Ureter (tissue), 1 donor: ENCODE measurements around the gene FCRL6. TPM values are rescaled to one million over a fixed set of nuclear protein-coding genes. Genes with fewer than 3 reads are reported as not detected.

Experiments
- DNase-seq: peaks from one replicate; pipeline ENCODE4 v3.0.0-alpha.2; 2020; ENCODE audit warnings: low spot score
- total RNA-seq: library from RNA; stranded (reverse); gene quantifications from one replicate; pipeline ENCODE4 v1.2.4, GENCODE V29; 2023
- donor health status: DM: yes; HTN: yes; CAD: no.

The FCRL6 gene
- total RNA-seq, 1 donor from 2014 or later, result 0.49 TPM

GRCh38 chr1:159799446-159799985 lies 2.6 kb upstream of the FCRL6 start:
- no peak for DNase-seq

- DNase-seq, result no peak
Observed at GRCh38 chr1:159800177-159800930, 1.8 kb upstream of the FCRL6 start.

GRCh38 chr1:159803956-159804689 lies 2.0 kb downstream of the FCRL6 start:
- no peak for DNase-seq

GRCh38 chr1:159804924-159805323 lies 2.8 kb downstream of the FCRL6 start:
- DNase-seq, result no peak

GRCh38 chr1:159815926-159816325 lies 13.8 kb downstream of the FCRL6 start:
- DNase-seq, result no peak

- DNase-seq, result no peak
Observed at GRCh38 chr1:159817276-159818041, 15.3 kb downstream of the FCRL6 start.

- no peak for DNase-seq
Observed at GRCh38 chr1:159821171-159821867, 19.2 kb downstream of the FCRL6 start.

GRCh38 chr1:159823406-159823805 lies 21.2 kb downstream of the FCRL6 start:
- no peak for DNase-seq

- DNase-seq, result no peak
Observed at GRCh38 chr1:159825564-159825963, 23.4 kb downstream of the FCRL6 start.

- DNase-seq, result peak; percentile 56
Observed at GRCh38 chr1:159826441-159827101, 24.4 kb downstream of the FCRL6 start, which contains the start of gene SLAMF8. SLAMF8 (plus strand) TSS chr1:159826873; CDS start chr1:159826899, 26 bp downstream.

- DNase-seq, result no peak
Observed at GRCh38 chr1:159827102-159827490, 24.9 kb downstream of the FCRL6 start.

GRCh38 chr1:159827549-159827948 lies 25.4 kb downstream of the FCRL6 start:
- DNase-seq, result no peak

GRCh38 chr1:159828176-159828575 lies 26.0 kb downstream of the FCRL6 start:
- DNase-seq, result no peak

GRCh38 chr1:159828581-159829272 lies 26.6 kb downstream of the FCRL6 start:
- DNase-seq, result no peak

GRCh38 chr1:159829273-159829634 lies 27.1 kb downstream of the FCRL6 start:
- no peak for DNase-seq

- DNase-seq, result no peak
Observed at GRCh38 chr1:159829822-159830465, 27.8 kb downstream of the FCRL6 start.

GRCh38 chr1:159830722-159831121 lies 28.6 kb downstream of the FCRL6 start:
- DNase-seq, result no peak

- DNase-seq, result no peak
Observed at GRCh38 chr1:159831412-159832141, 29.4 kb downstream of the FCRL6 start.

- no peak for DNase-seq
Observed at GRCh38 chr1:159832309-159832708, 30.1 kb downstream of the FCRL6 start.
